ENCODE results near the gene MRPL1.

- no peak for TF ChIP-seq CTCF (IDR thresholded peaks at IDR 0.05 in 4 of 5, conservative IDR thresholded peaks at IDR 0.05 in 1 of 5)
- no peak for TF ChIP-seq POLR2A (IDR thresholded peaks at IDR 0.05)
Observed at GRCh38 chr4:77856152-77856551, 6.5 kb upstream of the MRPL1 start.
